WTC11 (cell line): ENCODE data around the gene DNAH14. TPM values are rescaled to one million over a fixed set of nuclear protein-coding genes. Genes with fewer than 3 reads are reported as not detected.

Experiments
- ATAC-seq: fragments of 200-7000 bp; cut with Tn5 transposase; 2 replicates; pipeline ENCODE4 v1.10.0; 2021; ENCODE audit warnings: mild to moderate bottlenecking, moderate library complexity
- CTCF ChIA-PET: fragments of 300-600 bp; sonication (Branson Sonifier 250); formaldehyde crosslinking; loops from one replicate; lab custom pipeline; 2021; ENCODE audit warnings: antibody characterized with exemption; lab: Charles Lee
- POLR2A ChIA-PET: fragments of 350-600 bp; sonication (Branson Sonifier 250); formaldehyde crosslinking; loops from one replicate; lab custom pipeline; 2021; ENCODE audit warnings: antibody characterized with exemption; lab: Charles Lee
- DNase-seq: peaks from one replicate; pipeline ENCODE4 v3.0.0; 2021; ENCODE audit warnings: low spot score
- H3K27ac Mint-ChIP-seq: 2 replicates; pipeline ENCODE4 v1.8.0; 2021; ENCODE audit warnings: mixed read lengths
- H3K27me3 Mint-ChIP-seq: 2 replicates; pipeline ENCODE4 v1.8.0; 2021; ENCODE audit warnings: low read depth, mild to moderate bottlenecking, moderate library complexity, mixed read lengths
- H3K36me3 Mint-ChIP-seq: 2 replicates; pipeline ENCODE4 v1.8.0; 2021; ENCODE audit warnings: mixed read lengths
- H3K4me1 Mint-ChIP-seq: 2 replicates; pipeline ENCODE4 v1.8.0; 2022; ENCODE audit warnings: mixed read lengths
- H3K4me3 Mint-ChIP-seq: 2 replicates; pipeline ENCODE4 v1.8.0; 2021; ENCODE audit warnings: mild to moderate bottlenecking, moderate library complexity, mixed read lengths
- H3K9me3 Mint-ChIP-seq: 2 replicates; pipeline ENCODE4 v1.8.0; 2021; ENCODE audit warnings: mixed read lengths
- ELF4 ChIP-seq: sonication (generic); formaldehyde crosslinking; IDR thresholded peaks from 2 replicates; pipeline ENCODE4 v1.8.1; 2022; ENCODE audit warnings: low read depth, mild to moderate bottlenecking, moderate library complexity, missing genetic modification reagents
- ETV6 ChIP-seq: sonication (generic); formaldehyde crosslinking; IDR thresholded peaks from 2 replicates; pipeline ENCODE4 v1.8.1; 2022; ENCODE audit warnings: mild to moderate bottlenecking, missing genetic modification reagents
- KAT7 ChIP-seq: sonication (generic); formaldehyde crosslinking; IDR thresholded peaks from 2 replicates; pipeline ENCODE4 v1.8.1; 2023; ENCODE audit warnings: missing genetic modification reagents, mild to moderate bottlenecking, borderline replicate concordance
- MXD4 ChIP-seq: fragments of 250-450 bp; sonication (Bioruptor Pico); IDR thresholded peaks from 2 replicates; pipeline ENCODE4 v1.8.0; 2021; ENCODE audit warnings: mild to moderate bottlenecking, moderate library complexity, borderline replicate concordance
- NFATC4 ChIP-seq: fragments of 250-450 bp; sonication (Bioruptor Pico); IDR thresholded peaks from 2 replicates; pipeline ENCODE4 v1.9.0; 2021; ENCODE audit warnings: mild to moderate bottlenecking
- NR3C1 ChIP-seq: sonication (generic); formaldehyde crosslinking; conservative IDR thresholded peaks from 2 replicates; pipeline ENCODE4 v1.8.1; 2023; ENCODE audit warnings: low read depth, mild to moderate bottlenecking, missing genetic modification reagents
- RELA ChIP-seq: sonication (generic); formaldehyde crosslinking; IDR thresholded peaks from 2 replicates; pipeline ENCODE4 v1.8.1; 2022; ENCODE audit warnings: missing genetic modification reagents, mild to moderate bottlenecking, borderline replicate concordance
- TEAD1 ChIP-seq: sonication (generic); formaldehyde crosslinking; IDR thresholded peaks from 2 replicates; pipeline ENCODE4 v1.8.0; 2022; ENCODE audit warnings: mild to moderate bottlenecking, missing genetic modification reagents
- TP53 ChIP-seq: sonication (generic); formaldehyde crosslinking; IDR thresholded peaks from 2 replicates; pipeline ENCODE4 v1.8.1; 2023; ENCODE audit warnings: mild to moderate bottlenecking, missing genetic modification reagents
- USF1 ChIP-seq: sonication (generic); formaldehyde crosslinking; IDR thresholded peaks from 2 replicates; pipeline ENCODE4 v1.8.0; 2022; ENCODE audit warnings: mild to moderate bottlenecking, missing genetic modification reagents
- ZNF219 ChIP-seq: sonication (generic); formaldehyde crosslinking; IDR thresholded peaks from 2 replicates; pipeline ENCODE4 v1.8.0; 2023; ENCODE audit warnings: missing genetic modification reagents, mild to moderate bottlenecking, borderline replicate concordance
- ZNF396 ChIP-seq: fragments of 250-450 bp; sonication (Bioruptor Pico); IDR thresholded peaks from 2 replicates; pipeline ENCODE4 v1.8.0; 2021; ENCODE audit warnings: mild to moderate bottlenecking, moderate library complexity, borderline replicate concordance
- ZNF671 ChIP-seq: fragments of 250-450 bp; sonication (Bioruptor Pico); IDR thresholded peaks from 2 replicates; pipeline ENCODE4 v1.8.0; 2021; ENCODE audit warnings: mild to moderate bottlenecking
- total RNA-seq: library from RNA; stranded (reverse); gene quantifications from 3 replicates; pipeline ENCODE4 v1.2.3, GENCODE V29; 2021
- TF ChIP-seq, protein P1 (sequence below): sonication (generic); formaldehyde crosslinking; conservative IDR thresholded peaks from 2 replicates; pipeline ENCODE4 v1.8.1; 2023; ENCODE audit warnings: mild to moderate bottlenecking, low read depth, missing genetic modification reagents, moderate library complexity
- TF ChIP-seq, protein P2 (sequence below): sonication (generic); formaldehyde crosslinking; IDR thresholded peaks from 2 replicates; pipeline ENCODE4 v1.8.0; 2022; ENCODE audit warnings: missing genetic modification reagents
- TF ChIP-seq, protein P3 (sequence below): sonication (generic); formaldehyde crosslinking; IDR thresholded peaks from 2 replicates; pipeline ENCODE4 v1.8.0; 2022; ENCODE audit warnings: mild to moderate bottlenecking, missing genetic modification reagents
- TF ChIP-seq, protein P4 (sequence below): fragments of 250-450 bp; sonication (Bioruptor Pico); IDR thresholded peaks from 2 replicates; pipeline ENCODE4 v2.1.2; 2022; ENCODE audit warnings: mild to moderate bottlenecking, moderate library complexity

DNAH14 gene
- total RNA-seq, 1 experiment from 2014 or later = 34.1 TPM

DNA sequence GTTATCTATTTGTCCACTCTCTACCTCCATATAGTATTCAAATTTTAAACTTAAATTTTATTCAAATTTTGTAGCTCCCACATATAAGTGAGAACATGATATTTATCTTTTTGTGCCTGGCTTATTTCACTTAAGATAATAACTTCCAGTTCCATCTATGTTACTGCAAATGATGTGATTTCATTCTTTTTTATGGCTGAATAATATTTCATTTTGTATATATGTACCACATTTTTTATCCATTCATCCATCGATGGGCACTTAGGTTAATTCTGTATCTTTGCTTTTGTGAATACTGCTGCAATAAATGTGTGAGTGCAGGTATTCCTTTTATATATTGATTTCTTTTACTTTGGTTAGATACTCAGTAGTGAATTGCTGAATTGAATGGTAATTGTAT, 2.1 kb downstream of the DNAH14 start:
- H3K36me3 Mint-ChIP-seq = peaks cover 51% of the 10 kb centered on the region
- no peak for DNase-seq
- ChIA-PET POLR2A (no interaction called here), CTCF (no interaction called here)
- peaks cover 3% of the 10 kb centered on the region for H3K27me3 Mint-ChIP-seq
- H3K4me1 Mint-ChIP-seq = no peaks in the 10 kb centered on the region
- TF ChIP-seq ELF4 (CRISPR knock-in tag) (no peak), MXD4 (no peak), TEAD1 (CRISPR knock-in tag) (no peak), ZNF671 (CRISPR knock-in tag) (no peak), RELA (CRISPR knock-in tag) (no peak), KAT7 (no peak), NR3C1 (CRISPR knock-in tag) (no peak), TP53 (CRISPR knock-in tag) (no peak), ZNF396 (CRISPR knock-in tag) (no peak), USF1 (CRISPR knock-in tag) (no peak), ZNF219 (CRISPR knock-in tag) (no peak), ETV6 (CRISPR knock-in tag) (no peak), NFATC4 (CRISPR knock-in tag) (no peak)
- TF ChIP-seq, protein P1, sequence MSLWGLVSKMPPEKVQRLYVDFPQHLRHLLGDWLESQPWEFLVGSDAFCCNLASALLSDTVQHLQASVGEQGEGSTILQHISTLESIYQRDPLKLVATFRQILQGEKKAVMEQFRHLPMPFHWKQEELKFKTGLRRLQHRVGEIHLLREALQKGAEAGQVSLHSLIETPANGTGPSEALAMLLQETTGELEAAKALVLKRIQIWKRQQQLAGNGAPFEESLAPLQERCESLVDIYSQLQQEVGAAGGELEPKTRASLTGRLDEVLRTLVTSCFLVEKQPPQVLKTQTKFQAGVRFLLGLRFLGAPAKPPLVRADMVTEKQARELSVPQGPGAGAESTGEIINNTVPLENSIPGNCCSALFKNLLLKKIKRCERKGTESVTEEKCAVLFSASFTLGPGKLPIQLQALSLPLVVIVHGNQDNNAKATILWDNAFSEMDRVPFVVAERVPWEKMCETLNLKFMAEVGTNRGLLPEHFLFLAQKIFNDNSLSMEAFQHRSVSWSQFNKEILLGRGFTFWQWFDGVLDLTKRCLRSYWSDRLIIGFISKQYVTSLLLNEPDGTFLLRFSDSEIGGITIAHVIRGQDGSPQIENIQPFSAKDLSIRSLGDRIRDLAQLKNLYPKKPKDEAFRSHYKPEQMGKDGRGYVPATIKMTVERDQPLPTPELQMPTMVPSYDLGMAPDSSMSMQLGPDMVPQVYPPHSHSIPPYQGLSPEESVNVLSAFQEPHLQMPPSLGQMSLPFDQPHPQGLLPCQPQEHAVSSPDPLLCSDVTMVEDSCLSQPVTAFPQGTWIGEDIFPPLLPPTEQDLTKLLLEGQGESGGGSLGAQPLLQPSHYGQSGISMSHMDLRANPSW = no peak
- TF ChIP-seq, protein P2, sequence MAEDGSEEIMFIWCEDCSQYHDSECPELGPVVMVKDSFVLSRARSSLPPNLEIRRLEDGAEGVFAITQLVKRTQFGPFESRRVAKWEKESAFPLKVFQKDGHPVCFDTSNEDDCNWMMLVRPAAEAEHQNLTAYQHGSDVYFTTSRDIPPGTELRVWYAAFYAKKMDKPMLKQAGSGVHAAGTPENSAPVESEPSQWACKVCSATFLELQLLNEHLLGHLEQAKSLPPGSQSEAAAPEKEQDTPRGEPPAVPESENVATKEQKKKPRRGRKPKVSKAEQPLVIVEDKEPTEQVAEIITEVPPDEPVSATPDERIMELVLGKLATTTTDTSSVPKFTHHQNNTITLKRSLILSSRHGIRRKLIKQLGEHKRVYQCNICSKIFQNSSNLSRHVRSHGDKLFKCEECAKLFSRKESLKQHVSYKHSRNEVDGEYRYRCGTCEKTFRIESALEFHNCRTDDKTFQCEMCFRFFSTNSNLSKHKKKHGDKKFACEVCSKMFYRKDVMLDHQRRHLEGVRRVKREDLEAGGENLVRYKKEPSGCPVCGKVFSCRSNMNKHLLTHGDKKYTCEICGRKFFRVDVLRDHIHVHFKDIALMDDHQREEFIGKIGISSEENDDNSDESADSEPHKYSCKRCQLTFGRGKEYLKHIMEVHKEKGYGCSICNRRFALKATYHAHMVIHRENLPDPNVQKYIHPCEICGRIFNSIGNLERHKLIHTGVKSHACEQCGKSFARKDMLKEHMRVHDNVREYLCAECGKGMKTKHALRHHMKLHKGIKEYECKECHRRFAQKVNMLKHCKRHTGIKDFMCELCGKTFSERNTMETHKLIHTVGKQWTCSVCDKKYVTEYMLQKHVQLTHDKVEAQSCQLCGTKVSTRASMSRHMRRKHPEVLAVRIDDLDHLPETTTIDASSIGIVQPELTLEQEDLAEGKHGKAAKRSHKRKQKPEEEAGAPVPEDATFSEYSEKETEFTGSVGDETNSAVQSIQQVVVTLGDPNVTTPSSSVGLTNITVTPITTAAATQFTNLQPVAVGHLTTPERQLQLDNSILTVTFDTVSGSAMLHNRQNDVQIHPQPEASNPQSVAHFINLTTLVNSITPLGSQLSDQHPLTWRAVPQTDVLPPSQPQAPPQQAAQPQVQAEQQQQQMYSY (CRISPR knock-in tag) = no peak
- TF ChIP-seq, protein P3, sequence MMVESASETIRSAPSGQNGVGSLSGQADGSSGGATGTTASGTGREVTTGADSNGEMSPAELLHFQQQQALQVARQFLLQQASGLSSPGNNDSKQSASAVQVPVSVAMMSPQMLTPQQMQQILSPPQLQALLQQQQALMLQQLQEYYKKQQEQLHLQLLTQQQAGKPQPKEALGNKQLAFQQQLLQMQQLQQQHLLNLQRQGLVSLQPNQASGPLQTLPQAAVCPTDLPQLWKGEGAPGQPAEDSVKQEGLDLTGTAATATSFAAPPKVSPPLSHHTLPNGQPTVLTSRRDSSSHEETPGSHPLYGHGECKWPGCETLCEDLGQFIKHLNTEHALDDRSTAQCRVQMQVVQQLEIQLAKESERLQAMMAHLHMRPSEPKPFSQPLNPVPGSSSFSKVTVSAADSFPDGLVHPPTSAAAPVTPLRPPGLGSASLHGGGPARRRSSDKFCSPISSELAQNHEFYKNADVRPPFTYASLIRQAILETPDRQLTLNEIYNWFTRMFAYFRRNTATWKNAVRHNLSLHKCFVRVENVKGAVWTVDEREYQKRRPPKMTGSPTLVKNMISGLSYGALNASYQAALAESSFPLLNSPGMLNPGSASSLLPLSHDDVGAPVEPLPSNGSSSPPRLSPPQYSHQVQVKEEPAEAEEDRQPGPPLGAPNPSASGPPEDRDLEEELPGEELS (CRISPR knock-in tag) = no peak
- TF ChIP-seq, protein P4, sequence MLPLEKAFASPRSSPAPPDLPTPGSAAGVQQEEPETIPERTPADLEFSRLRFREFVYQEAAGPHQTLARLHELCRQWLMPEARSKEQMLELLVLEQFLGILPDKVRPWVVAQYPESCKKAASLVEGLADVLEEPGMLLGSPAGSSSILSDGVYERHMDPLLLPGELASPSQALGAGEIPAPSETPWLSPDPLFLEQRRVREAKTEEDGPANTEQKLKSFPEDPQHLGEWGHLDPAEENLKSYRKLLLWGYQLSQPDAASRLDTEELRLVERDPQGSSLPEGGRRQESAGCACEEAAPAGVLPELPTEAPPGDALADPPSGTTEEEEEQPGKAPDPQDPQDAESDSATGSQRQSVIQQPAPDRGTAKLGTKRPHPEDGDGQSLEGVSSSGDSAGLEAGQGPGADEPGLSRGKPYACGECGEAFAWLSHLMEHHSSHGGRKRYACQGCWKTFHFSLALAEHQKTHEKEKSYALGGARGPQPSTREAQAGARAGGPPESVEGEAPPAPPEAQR (CRISPR knock-in tag) = no peak
- H3K9me3 Mint-ChIP-seq = peaks cover 60% of the 10 kb centered on the region
- H3K27ac Mint-ChIP-seq = no peak overlapping the region
- ATAC-seq = no peak
- H3K4me3 Mint-ChIP-seq = no peak overlapping the region
